RWPE1 (cell line): ENCODE results near the gene SKOR1.
A peak's percentile ranks its signal among the peaks of the same experiment; 100 is the strongest.

Experiments
- CTCF ChIA-PET: fragments of 350-600 bp; sonication (Branson Sonifier 250); formaldehyde crosslinking; extraction: SDS; loops from one replicate; lab custom pipeline; 2021; lab: Yijun Ruan, JAX
- POLR2A ChIA-PET: fragments of 400-600 bp; formaldehyde crosslinking; extraction: SDS; loops from one replicate; lab custom pipeline; 2020; ENCODE audit warnings: antibody characterized with exemption; ENCODE audit not compliant: low non-redundant PET; lab: Yijun Ruan, JAX
- DNase-seq: peaks from one replicate; pipeline ENCODE4 v3.0.0; 2012; ENCODE audit warnings: low spot score
- H3K27ac ChIP-seq: fragments of 450-650 bp; 2 replicates; pipeline ENCODE4 v1.5.1; 2017
- CTCF ChIP-seq: fragments of 450-650 bp; conservative IDR thresholded peaks from 2 replicates; pipeline ENCODE4 v1.5.1; 2017; ENCODE audit warnings: low read depth, mild to moderate bottlenecking

The SKOR1 gene

GRCh38 chr15:67843571-67844387 is 18.5 kb downstream of the SKOR1 start:
- TF ChIP-seq CTCF: no peak
- POLR2A ChIA-PET: no interaction called here
- CTCF ChIA-PET: interaction anchor here (0.5 to 0.9 kb wide), 2 partner anchors 212 to 248 kb away, joined by 3 to 4 read pairs; no protein-coding TSS in a partner anchor
- no peak overlapping the region for H3K27ac ChIP-seq
- no peak for DNase-seq

DNA sequence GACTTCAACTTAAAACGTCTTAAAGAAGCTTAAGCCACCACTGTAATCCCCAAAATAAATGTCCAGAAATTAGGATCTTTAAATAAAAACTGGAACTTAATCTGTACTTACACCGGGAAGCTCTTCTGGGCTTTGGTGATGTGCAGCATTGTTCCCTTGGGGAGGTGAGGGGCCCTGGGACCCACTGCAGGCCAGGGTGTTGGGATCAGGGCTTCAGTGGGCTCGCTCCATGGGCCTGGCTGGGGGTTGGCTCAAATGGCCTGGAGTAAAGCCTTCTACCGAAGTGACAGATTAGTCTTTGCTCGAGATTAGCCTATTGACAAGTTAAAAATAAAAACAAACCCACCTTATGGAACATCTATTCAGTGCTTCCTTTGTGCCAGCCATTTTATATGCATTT is 20.7 kb downstream of the SKOR1 start:
- DNase-seq: no peak
- ChIA-PET POLR2A (no interaction called here), CTCF (no interaction called here)
- H3K27ac ChIP-seq: no peak overlapping the region
- TF ChIP-seq CTCF: no peak

GRCh38 chr15:67849538-67849937 is 24.2 kb downstream of the SKOR1 start:
- H3K27ac ChIP-seq: no peak overlapping the region
- ChIA-PET CTCF (no interaction called here), POLR2A (no interaction called here)
- no peak for TF ChIP-seq CTCF
- DNase-seq: no peak

- no peak for TF ChIP-seq CTCF
Measured at GRCh38 chr15:67850336-67850735, 25.0 kb downstream of the SKOR1 start.

DNA sequence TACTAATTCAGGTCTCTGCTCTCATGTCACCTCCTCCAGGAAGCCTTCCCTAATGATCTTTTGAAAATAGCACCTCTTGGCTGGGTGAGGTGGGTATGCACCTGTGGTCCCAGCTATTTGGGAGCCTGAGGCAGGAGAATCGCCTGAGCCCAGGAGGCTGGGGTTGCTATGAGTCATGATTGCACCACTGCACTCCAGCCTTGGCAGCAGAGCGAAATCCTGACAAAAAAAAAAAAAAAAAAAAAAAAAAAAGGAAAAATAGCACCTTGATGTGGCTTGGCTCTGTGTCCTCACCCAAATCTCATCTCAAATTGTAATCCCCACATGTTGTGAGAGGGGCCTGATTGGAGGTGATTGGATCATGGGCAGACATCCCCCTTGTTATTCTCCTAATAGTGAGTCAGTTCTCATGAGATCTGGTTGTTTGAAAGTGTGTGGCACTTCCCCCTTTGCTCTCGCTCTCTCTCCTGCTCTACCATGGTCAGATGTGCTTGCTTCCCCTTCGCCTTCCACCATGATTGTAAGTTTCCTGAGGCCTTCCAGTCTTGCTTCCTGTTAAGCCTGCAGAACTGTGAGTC is 25.8 kb downstream of the SKOR1 start:
- TF ChIP-seq CTCF: no peak
- POLR2A ChIA-PET: no interaction called here
- peak; percentile 50 for DNase-seq
- CTCF ChIA-PET: interaction anchor here (0.7 to 1.0 kb wide), 3 partner anchors 12 to 418 kb away, joined by 3 read pairs; no protein-coding TSS in a partner anchor
- peak overlapping the region; percentile 36 for H3K27ac ChIP-seq

More at GRCh38 chr15:67850336-67850735, 25.0 kb downstream of the SKOR1 start:
- ChIA-PET CTCF (interaction anchor here (0.7 to 1.0 kb wide), 2 partner anchors 12 to 13 kb away, joined by 3 read pairs; no protein-coding TSS in a partner anchor), POLR2A (no interaction called here)
- H3K27ac ChIP-seq: no peak overlapping the region
- no peak for DNase-seq

DNA sequence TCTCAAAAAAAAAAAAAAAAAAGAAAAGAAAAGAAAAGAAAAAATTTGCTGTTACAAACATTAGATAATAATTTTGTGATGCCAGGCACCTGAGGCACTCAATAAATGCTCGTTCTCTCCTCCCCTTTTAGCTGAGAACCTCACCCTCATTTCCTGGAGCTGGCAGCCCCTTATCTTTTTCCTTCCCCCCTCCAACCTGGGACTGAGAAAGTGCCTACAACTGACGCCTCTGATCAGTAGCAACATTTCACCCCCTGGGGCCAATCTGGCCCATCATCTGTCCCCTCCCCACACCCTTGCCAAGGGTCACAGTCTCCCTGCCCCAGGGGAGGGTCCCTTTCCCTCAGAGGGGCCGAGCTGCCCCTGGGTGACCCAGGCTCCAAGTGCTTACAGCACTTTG is 27.1 kb downstream of the SKOR1 start:
- H3K27ac ChIP-seq: no peak overlapping the region
- no peak for TF ChIP-seq CTCF
- no peak for DNase-seq
- ChIA-PET POLR2A (no interaction called here), CTCF (no interaction called here)
